ENCODE data around the gene DLG1.
"Not testable (repeated sequence)": the region's sequence is repeated elsewhere in the genome, so short reads cannot be mapped to it uniquely, and the experiment has no call there.

The DLG1 gene

DNA sequence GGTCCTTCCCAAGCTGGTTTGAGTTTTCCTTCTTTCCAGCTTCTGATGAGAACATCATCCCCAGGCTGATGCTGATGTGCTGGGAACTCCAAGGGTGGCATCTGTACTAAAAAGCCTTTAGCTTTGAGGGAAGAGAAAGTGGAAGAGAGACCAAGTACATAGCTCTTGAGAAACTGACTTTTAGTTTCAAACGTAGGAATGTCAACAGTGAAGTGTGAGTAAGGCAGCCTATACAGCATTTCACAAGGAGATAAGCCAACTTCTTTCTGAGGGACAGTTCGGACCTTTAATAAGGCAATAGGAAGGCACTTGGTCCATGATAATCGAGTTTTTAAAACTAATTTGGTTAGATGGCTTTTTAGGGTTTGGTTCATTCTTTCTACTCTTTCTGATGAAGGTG is 53.7 kb downstream of the DLG1 start:
- no peak for DNase-seq (ENCODE audit: low read depth in 2 of 2)

GRCh38 chr3:197242784-197243432 is 55.5 kb downstream of the DLG1 start:
- DNase-seq (ENCODE audit: low read depth in 2 of 2), result no peak

GRCh38 chr3:197241173-197241572 is 57.2 kb downstream of the DLG1 start:
- no peak for DNase-seq (ENCODE audit: low read depth in 2 of 2)

DNA sequence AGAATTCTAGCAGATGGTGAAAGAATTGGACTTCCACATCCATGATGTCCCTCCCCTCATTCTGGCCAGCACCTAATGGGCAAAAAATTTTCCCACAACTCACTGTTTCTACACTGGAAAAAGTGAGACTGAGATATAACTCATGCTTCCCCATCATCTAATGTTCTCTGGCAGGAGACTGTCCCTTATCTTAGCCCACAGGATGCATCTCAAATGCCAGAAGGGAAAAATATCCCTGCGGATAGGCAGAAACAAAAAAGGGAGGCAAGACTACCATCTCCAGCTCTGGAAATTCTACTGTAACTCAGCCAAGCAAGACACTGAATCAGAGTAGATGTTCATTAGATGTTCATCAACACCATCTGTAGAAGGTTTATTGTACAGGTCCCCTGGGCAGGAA is 58.6 kb downstream of the DLG1 start:
- no peak for DNase-seq (ENCODE audit: low read depth in 2 of 2)

GRCh38 chr3:197238842-197239241 is 59.6 kb downstream of the DLG1 start:
- no peak for DNase-seq (ENCODE audit: low read depth in 2 of 2)

GRCh38 chr3:197237897-197238296 is 60.5 kb downstream of the DLG1 start:
- no peak for DNase-seq (ENCODE audit: low read depth in 2 of 2)

DNA sequence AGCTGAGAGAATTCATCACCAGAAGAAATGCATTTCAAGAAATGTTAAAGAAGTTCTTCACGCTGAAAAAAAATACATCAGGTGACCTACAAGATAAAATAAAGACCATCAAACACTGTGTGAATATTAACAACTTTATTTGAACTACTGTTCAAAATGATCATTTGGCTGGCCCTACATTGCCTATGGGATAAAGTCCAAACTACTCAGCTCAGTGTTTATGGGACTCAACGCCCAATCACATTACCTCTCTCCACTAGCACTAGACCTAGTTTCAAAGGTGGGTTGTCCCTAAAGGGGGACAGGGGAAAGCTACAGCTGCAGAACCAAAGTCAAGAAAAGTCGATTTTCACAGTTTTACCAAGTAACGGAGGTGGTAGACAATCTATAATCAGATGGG is 62.0 kb downstream of the DLG1 start:
- DNase-seq (ENCODE audit: low read depth in 2 of 2), result no peak

- no peak for DNase-seq (ENCODE audit: low read depth in 2 of 2)
Observed at GRCh38 chr3:197234947-197235914, 63.2 kb downstream of the DLG1 start.

DNA sequence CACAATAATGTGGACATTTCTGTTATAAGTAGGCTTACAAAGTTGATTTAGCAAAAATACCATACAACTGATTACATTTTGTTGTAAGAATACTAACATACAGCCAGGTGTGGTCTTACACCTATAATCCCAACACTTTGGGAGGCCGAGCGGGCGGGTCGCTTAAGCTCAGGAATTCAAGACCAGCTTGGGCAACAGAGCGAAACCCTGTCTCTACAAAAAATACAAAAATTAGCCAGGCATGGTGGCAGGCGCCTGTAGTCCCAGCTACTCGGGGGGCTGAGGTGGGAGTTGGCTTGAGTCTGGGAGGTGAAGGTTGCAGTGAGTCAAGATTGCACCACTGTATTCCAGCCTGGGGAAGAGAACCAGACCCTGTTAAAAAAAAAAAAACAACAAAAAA is 67.1 kb downstream of the DLG1 start:
- DNase-seq (ENCODE audit: low read depth in 2 of 2), result no peak

DNA sequence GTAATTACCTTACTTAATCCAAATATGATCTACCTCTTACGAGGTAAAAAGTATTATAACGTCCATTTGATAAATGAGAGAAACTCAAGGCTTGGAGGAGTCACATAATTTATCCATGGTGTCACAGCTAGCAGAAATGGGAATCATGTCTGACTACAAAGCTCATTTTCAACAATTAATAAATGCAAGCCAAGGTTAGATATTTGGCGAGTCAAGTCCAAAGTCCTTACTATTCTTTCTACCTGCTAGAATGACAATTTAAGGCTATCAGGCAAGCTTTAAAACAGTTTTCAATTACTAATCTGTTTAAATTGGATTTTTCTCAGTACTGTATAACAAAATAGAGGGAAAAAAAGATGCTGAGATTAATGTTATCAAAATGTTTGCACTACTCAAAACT is 68.6 kb downstream of the DLG1 start:
- no peak for DNase-seq (ENCODE audit: low read depth in 2 of 2)

DNA sequence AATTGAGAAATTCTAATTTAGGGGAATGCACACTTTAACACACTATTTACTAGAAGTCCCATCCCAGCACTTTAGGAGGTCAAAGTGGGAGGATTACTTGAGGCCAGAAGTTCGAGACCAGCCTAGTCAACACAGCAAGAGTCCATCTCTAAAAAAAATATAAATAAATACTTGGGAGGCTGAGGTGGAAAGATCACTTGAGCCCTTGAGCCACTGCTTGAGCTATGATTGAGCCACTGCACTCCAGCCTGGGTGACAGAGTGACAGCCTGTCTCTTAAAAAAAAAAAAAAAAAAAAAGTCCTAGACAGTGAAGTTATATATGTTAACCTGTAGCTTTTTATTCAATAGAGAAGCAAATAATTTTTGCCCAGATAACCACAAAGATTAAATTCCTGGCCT is 69.2 kb downstream of the DLG1 start:
- no peak for DNase-seq (ENCODE audit: low read depth in 2 of 2)

- DNase-seq (ENCODE audit: low read depth in 2 of 2), result no peak
Observed at GRCh38 chr3:197227780-197228574, 70.4 kb downstream of the DLG1 start.

DNA sequence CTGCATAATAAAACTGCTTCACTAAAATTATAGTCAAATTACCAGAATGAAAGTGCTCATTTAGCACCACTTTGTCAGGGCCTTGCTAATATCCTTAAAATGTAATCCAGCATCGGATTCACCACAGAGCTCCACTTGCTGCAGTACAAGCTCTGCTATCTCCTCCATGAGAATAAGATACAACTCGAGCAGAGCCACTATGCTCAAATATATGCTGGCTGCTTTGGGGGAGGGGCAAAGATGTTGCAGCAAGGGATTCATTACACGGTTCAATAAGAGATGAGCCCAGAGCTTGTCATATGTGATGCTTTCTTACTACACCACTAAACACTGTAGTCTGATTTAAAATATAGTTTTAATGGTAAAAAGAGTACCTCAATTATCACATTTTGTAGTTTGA is 72.2 kb downstream of the DLG1 start:
- DNase-seq (ENCODE audit: low read depth in 2 of 2), result no peak

- DNase-seq (ENCODE audit: low read depth in 2 of 2), result no peak
Observed at GRCh38 chr3:197225579-197225978, 72.8 kb downstream of the DLG1 start.

GRCh38 chr3:197224034-197224444 is 74.4 kb downstream of the DLG1 start:
- no peak for DNase-seq (ENCODE audit: low read depth in 2 of 2)

DNA sequence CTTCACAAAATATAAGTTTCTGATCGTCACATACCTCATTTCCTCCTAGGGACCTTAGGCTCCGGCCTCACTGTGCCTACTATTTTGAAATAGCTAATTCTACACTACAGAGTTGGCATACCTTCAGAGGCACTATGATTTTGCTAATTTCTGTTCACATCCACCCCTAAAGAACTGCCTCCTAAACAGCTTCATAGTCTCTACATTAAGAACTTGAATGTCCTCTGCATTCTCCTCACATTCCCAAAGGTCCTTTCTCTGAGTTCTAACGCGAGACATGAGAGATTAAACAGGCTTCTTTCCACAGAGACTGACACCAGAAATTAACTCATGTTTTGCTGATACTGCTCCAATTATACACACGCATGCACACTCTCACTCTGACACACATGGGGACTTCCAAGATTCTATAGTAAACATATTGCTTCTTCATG is 75.5 kb downstream of the DLG1 start:
- DNase-seq (ENCODE audit: low read depth in 2 of 2), result no peak

- no peak for DNase-seq (ENCODE audit: low read depth in 2 of 2)
Observed at GRCh38 chr3:197219619-197220018, 78.8 kb downstream of the DLG1 start.

- no peak for DNase-seq (ENCODE audit: low read depth in 2 of 2)
Observed at GRCh38 chr3:197218210-197218609, 80.2 kb downstream of the DLG1 start.

DNA sequence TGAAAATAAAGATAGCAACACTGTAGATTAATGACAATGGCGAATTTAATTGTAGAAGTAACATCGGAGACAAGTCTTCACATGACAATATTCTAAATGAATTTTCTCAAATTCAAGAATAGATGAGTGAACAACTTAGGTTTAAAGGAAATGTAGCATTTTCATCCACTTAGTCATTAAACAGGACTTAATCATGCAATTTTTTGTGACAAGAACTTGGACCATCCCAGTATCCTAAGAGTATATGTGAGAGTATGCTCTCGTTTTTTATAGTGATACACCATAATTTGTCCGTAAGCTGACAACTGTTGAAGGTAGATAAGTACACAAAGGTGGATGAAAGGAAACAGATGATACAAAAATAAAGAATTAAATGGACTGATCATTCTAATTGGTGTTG is 81.5 kb downstream of the DLG1 start:
- DNase-seq (ENCODE audit: low read depth in 2 of 2), result no peak

GRCh38 chr3:197216169-197216860 is 82.1 kb downstream of the DLG1 start:
- DNase-seq (ENCODE audit: low read depth in 2 of 2), result no peak

GRCh38 chr3:197212290-197212689 is 86.1 kb downstream of the DLG1 start:
- no peak for DNase-seq (ENCODE audit: low read depth in 2 of 2)

- DNase-seq (ENCODE audit: low read depth in 2 of 2), result not testable (repeated sequence)
Observed at GRCh38 chr3:197211698-197212097, 86.7 kb downstream of the DLG1 start.

All from stimulated activated CD8-positive, alpha-beta memory T cell treated with anti-CD3 and anti-CD28 coated beads, Interleukin-2, amount 100 ng/mL, for 48 hours (primary cell).